GM19099 (cell line): ENCODE measurements around the gene NPTX2.

Experiments
- POLR2A ChIP-seq: IDR thresholded peaks from 3 replicates; pipeline ENCODE4 v1.6.1; 2011; ENCODE audit warnings: low read depth; ENCODE audit not compliant: insufficient read length; ENCODE audit errors: extremely low read depth

Gene NPTX2

DNA sequence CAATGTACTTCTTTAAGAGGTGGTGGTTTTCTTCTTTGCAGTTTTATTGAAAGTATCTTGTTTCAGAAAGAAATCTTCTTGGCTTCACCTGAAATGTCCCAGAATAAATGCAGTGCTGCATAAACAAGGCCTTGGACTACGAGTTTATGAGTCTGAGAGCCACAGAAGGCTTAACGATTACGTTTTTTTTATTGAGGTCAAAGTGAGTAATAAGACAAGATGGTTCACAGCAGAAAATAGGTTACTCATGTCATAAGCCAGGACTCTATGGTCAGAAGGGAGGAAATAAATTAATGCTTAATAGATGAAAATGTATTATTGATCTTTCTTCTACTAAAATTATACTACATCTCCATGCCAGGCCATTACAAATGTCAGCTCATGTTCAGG lies 13.7 kb upstream of the NPTX2 start:
- TF ChIP-seq POLR2A = no peak

DNA sequence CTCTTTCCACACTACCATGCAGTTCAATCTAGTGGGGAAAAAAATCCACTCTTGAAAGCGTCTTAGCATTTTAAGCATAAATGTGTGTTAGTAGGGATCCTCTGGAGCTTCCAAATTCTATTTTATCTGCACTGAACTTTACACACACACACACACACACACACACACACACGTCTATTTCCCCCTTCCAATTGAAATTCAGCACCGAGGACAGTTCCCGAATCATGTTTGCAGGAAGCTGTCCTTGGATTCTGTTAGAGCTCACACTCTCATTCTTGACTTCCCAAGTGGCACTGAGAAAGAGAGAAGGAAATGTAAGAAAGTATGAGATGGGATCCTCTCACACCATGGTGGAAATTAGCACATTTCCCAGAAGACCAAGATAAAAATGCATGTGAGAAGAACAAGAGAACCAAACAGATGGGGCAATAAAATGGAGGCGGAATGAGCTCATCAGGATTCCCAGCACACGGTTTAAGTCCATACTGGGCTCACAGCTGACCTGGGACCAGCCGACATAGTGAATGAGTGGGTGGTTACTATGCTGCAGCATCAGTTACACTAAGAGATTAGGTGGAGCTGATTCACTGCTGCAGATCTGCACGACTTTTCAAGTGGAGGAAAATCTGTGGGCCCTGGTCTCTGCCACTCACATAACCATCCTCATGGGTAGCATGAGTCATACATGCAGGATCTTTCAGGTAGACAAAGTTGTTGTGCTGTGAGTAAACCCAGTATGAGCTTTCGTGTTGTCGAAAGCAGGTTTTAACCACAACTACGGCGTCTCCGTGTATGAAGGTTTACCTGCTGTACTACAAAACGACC lies 3.3 kb upstream of the NPTX2 start:
- TF ChIP-seq POLR2A = no peak

DNA sequence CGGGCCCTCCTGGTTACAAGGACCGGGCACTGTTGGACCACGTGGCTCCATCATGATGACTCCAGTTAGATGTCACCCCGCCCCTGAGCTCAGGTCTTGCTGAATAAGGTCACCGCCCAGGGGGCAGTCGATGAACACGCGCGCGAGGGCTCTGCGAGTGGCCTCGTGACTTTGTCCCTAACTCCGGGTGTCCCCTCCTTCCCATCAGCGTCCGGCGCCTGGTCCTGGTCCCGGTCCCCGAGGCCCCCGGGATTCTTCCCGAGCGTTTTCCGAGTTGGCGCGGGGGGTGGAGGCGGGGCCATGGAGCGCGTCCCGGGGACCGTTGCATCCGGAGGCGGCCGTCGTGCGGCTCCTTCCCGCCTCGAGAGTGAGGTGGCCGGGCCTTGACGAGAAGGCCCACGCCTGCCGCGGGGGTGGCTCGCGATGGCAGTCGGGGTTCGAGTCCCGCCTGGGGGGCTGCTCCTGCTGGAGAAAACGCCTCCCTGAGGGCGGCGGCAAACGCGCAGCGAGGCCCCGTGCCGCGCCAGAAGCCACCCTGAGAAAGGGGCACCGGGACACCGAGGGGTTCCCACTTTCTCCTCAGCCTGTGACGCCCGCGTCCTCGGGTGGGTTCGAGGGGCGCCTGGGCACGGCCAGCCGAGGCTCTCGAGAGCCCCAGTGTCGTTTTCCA lies 569 bp upstream of the NPTX2 start:
- TF ChIP-seq POLR2A = no peak

DNA sequence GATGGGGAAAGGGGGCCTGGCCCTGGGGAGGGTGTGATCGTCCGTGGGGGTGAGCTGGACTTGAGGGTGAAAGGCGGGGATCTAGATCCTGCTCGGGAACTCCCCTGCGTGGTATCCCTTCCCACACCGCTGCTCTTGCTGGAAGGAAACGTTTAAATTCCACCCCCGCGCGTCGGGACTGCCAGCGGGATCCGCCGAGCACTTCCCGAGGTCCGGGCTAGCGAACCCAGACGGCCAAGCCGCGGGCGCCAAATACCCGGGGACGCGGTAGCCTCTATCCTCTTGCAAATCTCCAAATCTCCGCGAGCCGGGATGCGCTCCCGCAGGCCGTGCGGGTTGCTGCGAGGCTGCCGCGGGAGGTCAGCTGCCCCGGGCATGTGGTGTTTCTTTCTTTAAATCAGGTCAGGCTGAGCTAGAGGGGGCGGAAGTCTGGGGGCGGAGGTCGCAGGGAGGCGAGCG lies 904 bp downstream of the NPTX2 start:
- TF ChIP-seq POLR2A = no peak

DNA sequence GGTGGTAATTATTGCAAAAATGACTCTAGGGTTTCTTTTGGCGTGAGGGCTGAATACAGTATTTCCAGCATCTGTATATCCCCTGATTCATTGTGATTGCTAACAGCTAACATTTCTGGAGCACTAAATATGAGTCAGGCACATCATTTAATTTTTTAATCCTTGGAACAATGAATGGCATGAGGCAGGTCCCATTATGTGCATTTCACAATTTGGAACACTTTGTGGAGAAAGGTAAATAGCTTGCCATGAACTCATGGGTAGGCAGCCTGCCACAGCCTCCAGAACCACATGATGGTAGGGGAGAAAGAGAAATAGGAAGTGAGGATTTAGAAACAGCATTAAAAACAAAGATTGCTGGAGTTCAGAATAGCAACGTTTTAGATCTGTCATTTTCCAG lies 1.7 kb downstream of the NPTX2 start:
- no peak for TF ChIP-seq POLR2A

DNA sequence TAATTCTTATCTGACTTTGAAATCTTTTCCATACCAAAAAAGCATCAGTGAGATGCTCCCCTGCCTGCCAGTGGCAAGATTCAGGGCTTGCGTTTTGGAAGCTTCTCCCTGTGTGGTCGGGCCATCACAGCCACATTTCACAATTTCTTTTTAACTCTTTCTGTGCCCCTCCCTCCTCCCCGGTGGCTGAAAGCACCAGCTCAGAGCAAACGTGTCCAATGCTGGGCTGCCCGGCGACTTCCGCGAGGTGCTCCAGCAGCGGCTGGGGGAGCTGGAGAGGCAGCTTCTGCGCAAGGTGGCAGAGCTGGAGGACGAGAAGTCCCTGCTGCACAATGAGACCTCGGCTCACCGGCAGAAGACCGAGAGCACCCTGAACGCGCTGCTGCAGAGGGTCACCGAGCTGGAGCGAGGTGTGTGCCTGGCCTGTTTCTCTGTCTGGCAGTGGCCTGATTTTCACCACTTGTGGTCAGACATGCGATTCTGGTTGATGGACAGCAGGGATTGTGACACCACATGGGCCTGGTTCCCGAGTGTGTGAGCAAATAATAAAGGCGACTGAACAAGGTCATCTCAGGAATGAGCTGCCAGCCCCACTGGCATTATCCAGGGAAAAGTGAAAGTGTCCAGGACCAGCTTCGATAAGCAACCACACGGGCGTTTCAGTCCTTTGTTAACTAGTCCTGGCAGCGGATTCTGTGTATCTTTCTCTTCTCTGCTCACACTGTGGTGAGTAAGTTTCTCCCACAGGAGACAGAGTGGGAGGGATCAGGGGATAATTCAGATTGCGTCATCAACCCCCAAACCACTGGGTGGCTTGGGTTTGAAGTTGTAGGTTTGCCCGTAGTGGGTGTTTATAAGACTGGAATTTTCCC lies 2.6 kb downstream of the NPTX2 start:
- no peak for TF ChIP-seq POLR2A

DNA sequence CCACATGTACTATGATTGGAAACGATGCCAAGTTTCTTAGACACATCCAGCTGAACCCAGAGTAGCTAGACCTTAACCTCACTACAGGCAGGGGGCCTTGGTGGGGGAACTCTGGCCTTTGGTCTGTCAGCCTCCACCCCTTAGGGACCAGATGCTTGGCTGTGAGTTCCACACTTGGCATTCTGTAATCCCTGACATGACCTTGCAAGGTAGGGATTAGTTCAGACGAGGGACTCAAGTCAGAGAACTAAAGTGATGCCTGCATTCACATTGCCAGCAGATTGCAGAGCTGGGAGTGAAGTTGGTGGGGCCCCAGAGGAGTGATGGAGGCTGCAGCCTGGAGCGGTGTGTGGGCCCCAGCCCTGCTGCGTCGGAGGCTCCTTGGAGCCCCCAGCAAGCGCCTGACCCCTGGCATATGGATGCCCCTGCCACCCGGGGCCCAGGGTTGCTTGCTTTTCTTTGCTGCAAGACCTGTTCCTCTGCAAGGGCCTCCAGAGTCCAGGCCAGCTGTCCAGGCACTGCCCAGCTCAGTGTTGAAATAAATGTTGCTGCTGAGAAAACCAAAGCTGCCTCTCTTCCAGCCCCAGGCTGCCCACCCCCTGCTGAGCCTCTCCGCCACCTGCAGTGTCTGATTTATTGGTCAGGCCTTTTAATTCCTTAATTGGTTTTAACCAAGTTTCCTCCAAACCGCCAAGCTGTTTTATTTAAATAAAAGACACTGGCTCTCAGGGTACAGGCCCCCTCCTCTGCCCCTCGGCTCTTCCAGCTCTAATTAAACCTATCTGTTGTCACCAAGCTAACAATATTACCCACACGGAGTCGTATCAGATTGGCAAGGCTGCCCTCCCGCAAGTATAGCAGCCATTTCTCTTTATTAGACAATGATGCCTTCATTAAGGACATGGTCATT lies 4.7 kb downstream of the NPTX2 start:
- TF ChIP-seq POLR2A = no peak

DNA sequence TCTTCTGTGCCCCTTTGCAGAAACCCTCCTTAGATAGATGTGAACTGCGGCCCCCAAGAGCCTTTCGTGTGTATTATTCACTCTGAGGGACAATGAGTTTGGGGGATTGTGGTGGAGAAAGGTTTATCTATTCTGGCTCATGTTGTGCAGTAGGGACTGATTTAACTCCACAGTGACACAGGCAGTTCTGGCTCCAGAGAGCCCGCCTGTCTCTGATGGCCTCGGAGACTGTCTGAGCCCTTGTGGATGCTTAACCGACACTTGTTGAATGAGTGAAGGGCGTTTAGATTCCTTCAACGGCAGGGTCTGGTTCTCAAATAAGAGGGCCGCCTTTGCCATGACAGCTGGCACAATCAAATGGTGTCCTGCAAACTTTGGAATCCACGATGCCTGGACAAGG lies 5.8 kb downstream of the NPTX2 start:
- no peak for TF ChIP-seq POLR2A

DNA sequence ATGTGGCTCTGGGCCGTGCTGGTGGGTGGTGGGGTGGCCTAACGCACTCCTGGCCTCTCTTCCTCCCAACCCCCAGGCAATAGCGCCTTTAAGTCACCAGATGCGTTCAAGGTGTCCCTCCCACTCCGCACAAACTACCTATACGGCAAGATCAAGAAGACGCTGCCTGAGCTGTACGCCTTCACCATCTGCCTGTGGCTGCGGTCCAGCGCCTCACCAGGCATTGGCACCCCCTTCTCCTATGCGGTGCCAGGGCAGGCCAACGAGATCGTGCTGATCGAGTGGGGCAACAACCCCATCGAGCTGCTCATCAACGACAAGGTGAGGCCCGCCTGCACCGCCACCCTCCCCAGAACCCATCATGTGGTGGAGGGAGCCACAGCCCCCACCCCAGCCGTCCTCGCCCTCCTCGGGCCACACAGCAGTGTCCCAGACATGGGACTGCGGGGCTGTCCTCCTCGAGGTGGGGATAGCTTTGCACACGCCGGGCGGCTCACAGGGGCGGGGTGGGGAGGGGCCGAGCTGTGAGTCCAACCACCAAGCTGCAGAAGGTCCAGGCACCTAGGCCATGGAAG lies 7.8 kb downstream of the NPTX2 start:
- no peak for TF ChIP-seq POLR2A

DNA sequence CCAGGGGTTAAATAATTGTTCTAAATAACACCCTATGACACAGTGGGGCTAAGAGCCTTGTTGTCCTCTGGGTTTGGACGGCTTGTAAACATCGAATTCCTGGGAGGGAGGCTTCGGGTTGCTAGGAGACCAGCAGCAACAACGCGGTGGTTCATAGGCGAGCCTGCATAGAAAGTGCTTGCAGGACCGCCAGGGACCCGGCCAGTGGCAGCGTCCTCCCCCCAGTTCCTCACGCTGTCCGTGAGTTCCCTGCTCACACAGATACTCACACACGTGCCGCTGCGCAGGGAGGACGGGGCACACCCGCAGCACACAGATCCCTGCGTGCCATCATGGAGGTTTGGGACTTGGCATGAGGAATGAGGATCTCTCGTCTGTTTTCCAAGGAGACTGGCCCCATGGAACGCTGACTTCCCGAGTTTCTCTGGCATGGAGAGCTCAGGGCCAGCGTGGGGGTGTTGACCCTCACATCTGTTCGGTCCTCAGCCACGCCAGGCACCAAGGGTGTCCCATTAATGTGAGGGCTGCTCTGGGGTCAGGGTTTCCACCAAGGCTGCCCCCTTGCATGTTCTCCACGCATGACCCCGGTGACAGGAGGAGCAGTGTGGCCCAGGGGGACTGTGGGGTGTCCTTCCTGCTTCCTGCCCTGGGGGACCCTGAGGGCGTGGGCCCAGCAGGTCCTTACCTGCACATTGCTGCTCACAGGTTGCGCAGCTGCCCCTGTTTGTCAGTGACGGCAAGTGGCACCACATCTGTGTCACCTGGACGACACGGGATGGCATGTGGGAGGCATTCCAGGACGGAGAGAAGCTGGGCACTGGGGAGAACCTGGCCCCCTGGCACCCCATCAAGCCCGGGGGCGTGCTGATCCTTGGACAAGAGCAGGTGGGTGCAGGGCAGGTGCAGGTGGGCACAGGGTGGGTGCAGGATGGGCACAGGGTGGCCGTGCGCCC lies 9.7 kb downstream of the NPTX2 start:
- TF ChIP-seq POLR2A = no peak

DNA sequence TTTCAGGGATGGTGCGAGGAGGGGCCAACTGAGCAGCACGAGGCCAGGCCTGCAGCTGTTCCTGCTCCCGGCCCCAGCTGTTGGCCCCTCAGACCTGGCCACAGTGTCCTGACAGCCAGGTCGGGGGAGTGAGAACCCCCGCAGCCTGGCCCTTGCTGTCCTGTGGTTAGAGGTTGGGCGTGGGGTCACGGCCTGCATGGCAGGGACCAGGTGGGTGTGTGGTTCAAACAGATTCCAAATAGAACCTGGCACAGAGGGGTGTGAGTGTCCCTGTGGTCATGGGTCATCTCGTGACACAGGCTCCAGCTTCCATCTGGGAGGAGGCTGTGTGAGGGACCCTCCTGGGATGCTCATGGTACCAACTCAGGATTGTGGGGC lies 10.3 kb downstream of the NPTX2 start:
- TF ChIP-seq POLR2A = no peak

DNA sequence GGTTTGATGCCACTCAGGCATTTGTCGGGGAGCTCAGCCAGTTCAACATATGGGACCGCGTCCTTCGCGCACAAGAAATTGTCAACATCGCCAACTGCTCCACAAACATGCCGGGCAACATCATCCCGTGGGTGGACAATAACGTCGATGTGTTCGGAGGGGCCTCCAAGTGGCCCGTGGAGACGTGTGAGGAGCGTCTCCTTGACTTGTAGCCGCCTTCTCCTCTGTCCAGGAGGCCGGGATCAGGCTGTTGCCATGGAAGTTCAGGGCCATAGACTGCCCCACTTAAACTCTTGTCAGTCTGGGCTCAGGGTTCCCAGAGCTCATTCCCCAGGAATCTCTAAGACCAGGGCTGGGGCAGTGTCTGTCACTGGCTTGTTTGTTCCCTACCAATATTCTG lies 11.3 kb downstream of the NPTX2 start:
- TF ChIP-seq POLR2A = no peak

DNA sequence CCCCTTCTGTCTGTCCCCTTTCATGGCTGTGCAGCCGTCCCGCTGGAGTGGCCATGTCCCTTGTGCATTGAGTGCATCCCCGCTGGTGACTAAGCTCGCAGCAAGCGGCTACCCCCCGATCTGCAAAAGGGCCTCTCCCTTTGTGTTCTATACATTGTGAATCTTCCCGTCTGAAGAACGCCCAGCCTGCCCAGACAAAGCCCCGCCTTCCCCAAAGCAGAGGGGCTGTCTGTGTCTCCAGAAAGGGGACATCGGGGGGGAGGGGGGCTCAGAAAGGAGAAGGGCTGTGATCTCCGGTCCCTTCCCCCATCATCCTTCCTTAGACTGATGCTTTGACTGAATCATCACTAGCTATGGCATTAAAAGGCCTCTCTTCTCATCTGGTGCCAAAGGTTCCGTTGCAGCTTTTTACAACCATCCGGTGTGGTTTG lies 11.9 kb downstream of the NPTX2 start:
- TF ChIP-seq POLR2A = no peak
